GM23338 (cell line): ENCODE measurements around the gene CLHC1. TPM values are rescaled to one million over a fixed set of nuclear protein-coding genes. Genes with fewer than 3 reads are reported as not detected.
"Not testable (repeated sequence)": the region's sequence is repeated elsewhere in the genome, so short reads cannot be mapped to it uniquely, and the experiment has no call there.

Experiments
- ATAC-seq: fragments of 200-7000 bp; cut with Tn5 transposase; 3 replicates; pipeline ENCODE4 v1.9.1; 2020
- DNase-seq: peaks from one replicate; pipeline ENCODE4 v3.0.0-alpha.2; 2015; ENCODE audit warnings: low spot score
- H2AFZ ChIP-seq: fragments of 200-600 bp; sonication (generic); 2 replicates; pipeline ENCODE4 v1.8.0; 2016; ENCODE audit warnings: antibody characterized with exemption, mild to moderate bottlenecking, moderate library complexity
- H3F3A ChIP-seq: fragments of 200-600 bp; sonication (generic); replicated peaks from 2 replicates; pipeline ENCODE4 v1.8.0; 2017; ENCODE audit warnings: antibody characterized with exemption, mixed run types, low read depth
- H3K27ac ChIP-seq: fragments of 200-600 bp; sonication (generic); 2 replicates; pipeline ENCODE4 v1.6.1; 2016; ENCODE audit warnings: low read depth
- H3K27me3 ChIP-seq: fragments of 200-600 bp; sonication (generic); 2 replicates; pipeline ENCODE4 v1.8.0; 2016; ENCODE audit warnings: mild to moderate bottlenecking, mixed run types, moderate library complexity; ENCODE audit not compliant: insufficient read depth
- H3K36me3 ChIP-seq: fragments of 200-600 bp; sonication (generic); 2 replicates; pipeline ENCODE4 v1.8.0; 2016; ENCODE audit warnings: mild to moderate bottlenecking; ENCODE audit not compliant: insufficient read depth
- H3K4me1 ChIP-seq: fragments of 200-600 bp; sonication (generic); 2 replicates; pipeline ENCODE4 v1.8.0; 2016; ENCODE audit warnings: mild to moderate bottlenecking, moderate library complexity; ENCODE audit not compliant: insufficient read depth
- H3K4me2 ChIP-seq: fragments of 200-600 bp; sonication (generic); 2 replicates; pipeline ENCODE4 v1.7.1; 2017; ENCODE audit warnings: mixed run types
- H3K4me3 ChIP-seq: fragments of 200-600 bp; sonication (generic); 2 replicates; pipeline ENCODE4 v1.6.1; 2016; ENCODE audit warnings: mixed run types
- H3K79me2 ChIP-seq: fragments of 200-600 bp; sonication (generic); replicated peaks from 2 replicates; pipeline ENCODE4 v1.8.0; 2017; ENCODE audit warnings: mild to moderate bottlenecking; ENCODE audit not compliant: insufficient read depth
- H3K9me2 ChIP-seq: fragments of 200-600 bp; sonication (generic); 2 replicates; pipeline ENCODE4 v1.8.0; 2017; ENCODE audit not compliant: insufficient read depth
- H4K20me1 ChIP-seq: fragments of 200-600 bp; sonication (generic); replicated peaks from 2 replicates; pipeline ENCODE4 v1.8.0; 2017; ENCODE audit warnings: mild to moderate bottlenecking; ENCODE audit not compliant: insufficient read depth
- H3K27ac Mint-ChIP-seq: 2 replicates; pipeline ENCODE4 v1.8.0; 2020; ENCODE audit warnings: inconsistent platforms, mild to moderate bottlenecking, moderate library complexity, mixed read lengths
- H3K27me3 Mint-ChIP-seq: 3 replicates; pipeline ENCODE4 v1.8.0; 2022; ENCODE audit warnings: low read depth, mild to moderate bottlenecking, moderate library complexity, mixed read lengths, inconsistent platforms; ENCODE audit not compliant: insufficient read depth, poor library complexity
- H3K36me3 Mint-ChIP-seq: 3 replicates; pipeline ENCODE4 v1.8.0; 2021; ENCODE audit warnings: low read depth, mild to moderate bottlenecking, inconsistent platforms, moderate library complexity, mixed read lengths
- H3K4me1 Mint-ChIP-seq: 3 replicates; pipeline ENCODE4 v1.8.0; 2020; ENCODE audit warnings: mild to moderate bottlenecking, inconsistent platforms, mixed read lengths
- H3K4me3 Mint-ChIP-seq: 3 replicates; pipeline ENCODE4 v1.8.0; 2021; ENCODE audit warnings: moderate library complexity, mild to moderate bottlenecking, inconsistent platforms, mixed read lengths
- H3K9me3 Mint-ChIP-seq: 3 replicates; pipeline ENCODE4 v1.8.0; 2020; ENCODE audit warnings: moderate library complexity, mild to moderate bottlenecking, inconsistent platforms, mixed read lengths
- CREB1 ChIP-seq: fragments of 250-450 bp; sonication (Bioruptor Pico); IDR thresholded peaks from 2 replicates; pipeline ENCODE4 v1.5.0; 2020; ENCODE audit warnings: low read depth, mild to moderate bottlenecking, moderate library complexity
- EZH2 ChIP-seq: fragments of 200-600 bp; sonication (generic); IDR thresholded peaks from one replicate; pipeline ENCODE4 v1.8.0; 2017; ENCODE audit warnings: antibody characterized with exemption, mild to moderate bottlenecking, low read depth; ENCODE audit not compliant: unreplicated experiment
- JUNB ChIP-seq: IDR thresholded peaks from one replicate; pipeline ENCODE4 v1.6.1; 2016; ENCODE audit warnings: antibody characterized with exemption; ENCODE audit not compliant: unreplicated experiment
- POLR2AphosphoS5 ChIP-seq: IDR thresholded peaks from 2 replicates; pipeline ENCODE4 v1.6.1; 2016; ENCODE audit warnings: antibody characterized with exemption, low read depth
- STAT1 ChIP-seq: IDR thresholded peaks from one replicate; pipeline ENCODE4 v1.6.1; 2016; ENCODE audit warnings: antibody characterized with exemption; ENCODE audit not compliant: unreplicated experiment
- polyA plus RNA-seq: library from polyadenylated mRNA; unstranded; fragments of >200 nt; fragmentation: Nextera tagmentation; extraction: Ambion mirVana; gene quantifications from 2 replicates; pipeline ENCODE4 v1.2.1, GENCODE V29; 2016
- total RNA-seq: library from RNA; depleted of rRNA; stranded (reverse); fragments of >200 nt; shearing (Covaris generic); gene quantifications from 2 replicates; pipeline ENCODE4 v1.2.3, GENCODE V29; 2014
- TF ChIP-seq, protein P1 (sequence below), 2 experiments: fragments of 200-600 bp in 1 of 2; sonication (generic) in 1 of 2; conservative IDR thresholded peaks; 2 replicates each; pipeline versions ENCODE4 v1.5.1 to v1.6.1; 2016 to 2017; ENCODE audit warnings: antibody characterized with exemption in 2 of 2, low read depth in 2 of 2, mild to moderate bottlenecking in 2 of 2, moderate library complexity in 1 of 2
- TF ChIP-seq, protein P2 (sequence below): fragments of 250-450 bp; sonication (Bioruptor Pico); IDR thresholded peaks from 2 replicates; pipeline ENCODE4 v1.5.0; 2020; ENCODE audit warnings: mild to moderate bottlenecking, moderate library complexity

CLHC1 gene
- total and polyA plus RNA-seq, 2 experiments from 2014 or later = 3.1 to 5.0 TPM

DNA sequence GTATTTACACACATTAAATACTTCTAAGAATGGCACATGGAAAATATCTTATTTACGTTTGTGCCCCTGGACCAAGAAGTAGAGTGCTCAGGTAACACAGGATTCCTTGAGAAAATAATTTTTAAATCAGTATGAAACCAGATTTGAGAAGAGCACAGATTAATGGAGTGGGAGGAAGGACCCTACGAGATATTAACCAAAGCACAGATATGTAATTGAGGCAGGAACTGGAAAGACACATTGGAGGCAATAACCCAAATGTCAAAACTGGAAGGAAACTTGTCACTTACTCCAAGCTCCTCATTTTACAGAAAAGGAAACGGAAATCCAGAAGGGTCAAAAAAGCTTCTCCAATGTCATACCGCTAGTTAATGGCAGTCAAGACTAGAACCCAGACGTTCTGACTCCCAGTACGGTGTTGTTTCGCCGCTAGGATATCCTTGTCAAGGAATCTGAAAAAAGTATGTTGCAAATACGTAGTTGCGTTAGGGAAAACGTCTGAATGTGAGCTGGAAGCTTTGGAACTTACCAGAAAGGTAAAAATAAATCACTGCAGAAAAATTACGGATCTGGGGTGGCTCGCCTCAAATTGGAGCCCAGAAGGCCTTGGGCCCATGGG, 36.3 kb upstream of the CLHC1 start:
- ATAC-seq (no peak), DNase-seq (peak; percentile 14)
- Histone ChIP-seq H3K27me3 (no peaks in the 10 kb centered on the region), H3K4me2 (peak overlapping the region; percentile 85), H3K27ac (peak overlapping the region; percentile 76), H3K4me1 (peaks cover 6% of the 10 kb centered on the region; the same call in 1 of the 2 replicates), H3F3A (peaks cover 2% of the 10 kb centered on the region; the same call in 1 of the 2 replicates), H3K9me2 (no peaks in the 10 kb centered on the region), H3K36me3 (peaks cover 17% of the 10 kb centered on the region), H4K20me1 (no peaks in the 10 kb centered on the region), H2AFZ (peak overlapping the region; percentile 92), H3K79me2 (peaks cover 10% of the 10 kb centered on the region), H3K4me3 (peak overlapping the region; percentile 80)
- H3K27ac Mint-ChIP-seq = peak overlapping the region; percentile 90
- TF ChIP-seq, protein P1, sequence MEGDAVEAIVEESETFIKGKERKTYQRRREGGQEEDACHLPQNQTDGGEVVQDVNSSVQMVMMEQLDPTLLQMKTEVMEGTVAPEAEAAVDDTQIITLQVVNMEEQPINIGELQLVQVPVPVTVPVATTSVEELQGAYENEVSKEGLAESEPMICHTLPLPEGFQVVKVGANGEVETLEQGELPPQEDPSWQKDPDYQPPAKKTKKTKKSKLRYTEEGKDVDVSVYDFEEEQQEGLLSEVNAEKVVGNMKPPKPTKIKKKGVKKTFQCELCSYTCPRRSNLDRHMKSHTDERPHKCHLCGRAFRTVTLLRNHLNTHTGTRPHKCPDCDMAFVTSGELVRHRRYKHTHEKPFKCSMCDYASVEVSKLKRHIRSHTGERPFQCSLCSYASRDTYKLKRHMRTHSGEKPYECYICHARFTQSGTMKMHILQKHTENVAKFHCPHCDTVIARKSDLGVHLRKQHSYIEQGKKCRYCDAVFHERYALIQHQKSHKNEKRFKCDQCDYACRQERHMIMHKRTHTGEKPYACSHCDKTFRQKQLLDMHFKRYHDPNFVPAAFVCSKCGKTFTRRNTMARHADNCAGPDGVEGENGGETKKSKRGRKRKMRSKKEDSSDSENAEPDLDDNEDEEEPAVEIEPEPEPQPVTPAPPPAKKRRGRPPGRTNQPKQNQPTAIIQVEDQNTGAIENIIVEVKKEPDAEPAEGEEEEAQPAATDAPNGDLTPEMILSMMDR (conservative IDR thresholded peaks at IDR 0.05; ENCODE audit: low read depth in 2 of 2) = no peak
- TF ChIP-seq POLR2AphosphoS5 = no peak
- no peak for TF ChIP-seq STAT1
- no peak for TF ChIP-seq EZH2
- TF ChIP-seq CREB1 (CRISPR knock-in tag) = no peak
- TF ChIP-seq, protein P2, sequence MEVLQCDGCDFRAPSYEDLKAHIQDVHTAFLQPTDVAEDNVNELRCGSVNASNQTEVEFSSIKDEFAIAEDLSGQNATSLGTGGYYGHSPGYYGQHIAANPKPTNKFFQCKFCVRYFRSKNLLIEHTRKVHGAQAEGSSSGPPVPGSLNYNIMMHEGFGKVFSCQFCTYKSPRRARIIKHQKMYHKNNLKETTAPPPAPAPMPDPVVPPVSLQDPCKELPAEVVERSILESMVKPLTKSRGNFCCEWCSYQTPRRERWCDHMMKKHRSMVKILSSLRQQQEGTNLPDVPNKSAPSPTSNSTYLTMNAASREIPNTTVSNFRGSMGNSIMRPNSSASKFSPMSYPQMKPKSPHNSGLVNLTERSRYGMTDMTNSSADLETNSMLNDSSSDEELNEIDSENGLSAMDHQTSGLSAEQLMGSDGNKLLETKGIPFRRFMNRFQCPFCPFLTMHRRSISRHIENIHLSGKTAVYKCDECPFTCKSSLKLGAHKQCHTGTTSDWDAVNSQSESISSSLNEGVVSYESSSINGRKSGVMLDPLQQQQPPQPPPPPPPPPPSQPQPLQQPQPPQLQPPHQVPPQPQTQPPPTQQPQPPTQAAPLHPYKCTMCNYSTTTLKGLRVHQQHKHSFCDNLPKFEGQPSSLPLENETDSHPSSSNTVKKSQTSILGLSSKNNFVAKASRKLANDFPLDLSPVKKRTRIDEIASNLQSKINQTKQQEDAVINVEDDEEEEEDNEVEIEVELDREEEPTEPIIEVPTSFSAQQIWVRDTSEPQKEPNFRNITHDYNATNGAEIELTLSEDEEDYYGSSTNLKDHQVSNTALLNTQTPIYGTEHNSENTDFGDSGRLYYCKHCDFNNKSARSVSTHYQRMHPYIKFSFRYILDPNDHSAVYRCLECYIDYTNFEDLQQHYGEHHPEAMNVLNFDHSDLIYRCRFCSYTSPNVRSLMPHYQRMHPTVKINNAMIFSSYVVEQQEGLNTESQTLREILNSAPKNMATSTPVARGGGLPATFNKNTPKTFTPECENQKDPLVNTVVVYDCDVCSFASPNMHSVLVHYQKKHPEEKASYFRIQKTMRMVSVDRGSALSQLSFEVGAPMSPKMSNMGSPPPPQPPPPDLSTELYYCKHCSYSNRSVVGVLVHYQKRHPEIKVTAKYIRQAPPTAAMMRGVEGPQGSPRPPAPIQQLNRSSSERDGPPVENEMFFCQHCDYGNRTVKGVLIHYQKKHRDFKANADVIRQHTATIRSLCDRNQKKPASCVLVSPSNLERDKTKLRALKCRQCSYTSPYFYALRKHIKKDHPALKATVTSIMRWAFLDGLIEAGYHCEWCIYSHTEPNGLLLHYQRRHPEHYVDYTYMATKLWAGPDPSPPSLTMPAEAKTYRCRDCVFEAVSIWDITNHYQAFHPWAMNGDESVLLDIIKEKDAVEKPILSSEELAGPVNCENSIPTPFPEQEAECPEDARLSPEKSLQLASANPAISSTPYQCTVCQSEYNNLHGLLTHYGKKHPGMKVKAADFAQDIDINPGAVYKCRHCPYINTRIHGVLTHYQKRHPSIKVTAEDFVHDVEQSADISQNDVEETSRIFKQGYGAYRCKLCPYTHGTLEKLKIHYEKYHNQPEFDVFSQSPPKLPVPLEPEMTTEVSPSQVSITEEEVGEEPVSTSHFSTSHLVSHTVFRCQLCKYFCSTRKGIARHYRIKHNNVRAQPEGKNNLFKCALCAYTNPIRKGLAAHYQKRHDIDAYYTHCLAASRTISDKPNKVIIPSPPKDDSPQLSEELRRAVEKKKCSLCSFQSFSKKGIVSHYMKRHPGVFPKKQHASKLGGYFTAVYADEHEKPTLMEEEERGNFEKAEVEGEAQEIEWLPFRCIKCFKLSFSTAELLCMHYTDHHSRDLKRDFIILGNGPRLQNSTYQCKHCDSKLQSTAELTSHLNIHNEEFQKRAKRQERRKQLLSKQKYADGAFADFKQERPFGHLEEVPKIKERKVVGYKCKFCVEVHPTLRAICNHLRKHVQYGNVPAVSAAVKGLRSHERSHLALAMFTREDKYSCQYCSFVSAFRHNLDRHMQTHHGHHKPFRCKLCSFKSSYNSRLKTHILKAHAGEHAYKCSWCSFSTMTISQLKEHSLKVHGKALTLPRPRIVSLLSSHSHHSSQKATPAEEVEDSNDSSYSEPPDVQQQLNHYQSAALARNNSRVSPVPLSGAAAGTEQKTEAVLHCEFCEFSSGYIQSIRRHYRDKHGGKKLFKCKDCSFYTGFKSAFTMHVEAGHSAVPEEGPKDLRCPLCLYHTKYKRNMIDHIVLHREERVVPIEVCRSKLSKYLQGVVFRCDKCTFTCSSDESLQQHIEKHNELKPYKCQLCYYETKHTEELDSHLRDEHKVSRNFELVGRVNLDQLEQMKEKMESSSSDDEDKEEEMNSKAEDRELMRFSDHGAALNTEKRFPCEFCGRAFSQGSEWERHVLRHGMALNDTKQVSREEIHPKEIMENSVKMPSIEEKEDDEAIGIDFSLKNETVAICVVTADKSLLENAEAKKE (CRISPR knock-in tag) = no peak
- TF ChIP-seq JUNB = no peak
- peaks cover 17% of the 10 kb centered on the region for H3K36me3 Mint-ChIP-seq
- H3K9me3 Mint-ChIP-seq = peaks cover 2% of the 10 kb centered on the region; the same call in 1 of the 3 replicates
- peak overlapping the region; percentile 95 for H3K4me3 Mint-ChIP-seq
- H3K4me1 Mint-ChIP-seq = peaks cover 3% of the 10 kb centered on the region; the same call in 2 of the 3 replicates
- peaks cover 4% of the 10 kb centered on the region for H3K27me3 Mint-ChIP-seq

DNA sequence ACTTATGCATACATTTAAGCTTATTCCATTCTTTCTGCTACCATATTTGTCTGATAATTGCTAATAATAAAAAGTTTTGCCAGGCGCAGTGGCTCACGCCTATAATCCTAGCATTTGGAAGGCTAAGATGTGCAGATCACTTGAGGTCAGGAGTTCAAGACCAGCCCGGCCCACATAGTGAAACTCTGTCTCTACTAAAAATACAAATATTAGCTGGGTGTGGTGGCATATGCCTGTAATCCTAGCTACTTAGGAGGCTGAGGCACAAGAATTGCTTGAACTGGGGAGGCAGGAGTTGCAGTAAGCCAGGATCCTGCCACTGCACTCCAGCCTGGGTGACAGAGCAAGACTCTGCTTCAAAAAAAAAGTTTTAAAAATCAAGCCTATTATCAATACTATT, 27.5 kb upstream of the CLHC1 start:
- H3K9me2 ChIP-seq, H3K79me2 ChIP-seq, H3K4me3 Mint-ChIP-seq, H3K4me1 Mint-ChIP-seq, H3K27me3 ChIP-seq, H3F3A ChIP-seq, H3K4me3 ChIP-seq, H4K20me1 ChIP-seq, H3K27ac Mint-ChIP-seq, H3K27me3 Mint-ChIP-seq, H3K4me1 ChIP-seq, ATAC-seq, H2AFZ ChIP-seq, H3K4me2 ChIP-seq, H3K9me3 Mint-ChIP-seq, H3K27ac ChIP-seq, DNase-seq: not testable (repeated sequence)
- peaks cover 43% of the 10 kb centered on the region for H3K36me3 ChIP-seq
- H3K36me3 Mint-ChIP-seq = peaks cover 27% of the 10 kb centered on the region
